Measurements from ENCODE around the gene AGL.

- TF ChIP-seq REST (IDR thresholded peaks at IDR 0.05; ENCODE audit: insufficient read depth in 1 of 2, low read depth in 2 of 2, low read length in 1 of 2): no peak
- TF ChIP-seq POLR2AphosphoS5 (IDR thresholded peaks at IDR 0.05; ENCODE audit: low read depth, low read length): no peak
- TF ChIP-seq CTCF (IDR thresholded peaks at IDR 0.05): no peak
- no peak for TF ChIP-seq SIN3A (IDR thresholded peaks at IDR 0.05; ENCODE audit: borderline replicate concordance, insufficient read depth, low read depth, low read length)
Measured at GRCh38 chr1:99811747-99812146, 38.4 kb upstream of the AGL start.

Measured in Panc1 (cell line).